Right lobe of liver (tissue), 6 donors: ENCODE results near the gene AQP4. TPM values are rescaled to one million over a fixed set of nuclear protein-coding genes. Genes with fewer than 3 reads are reported as not detected.

Experiments
- ATAC-seq, 4 donors: fragments of 200-7000 bp; cut with Tn5 transposase; one replicate each; pipeline ENCODE4 v1.9.1; 2020; ENCODE audit warnings: mild to moderate bottlenecking in 4 of 4, moderate library complexity in 4 of 4
- DNase-seq, 3 donors: peaks; one replicate each; pipeline ENCODE4 v3.0.0-alpha.2; 2020
- H3K27ac ChIP-seq, 3 donors: fragments of 200-600 bp; one replicate each; pipeline ENCODE4 v1.8.0; 2022
- H3K27me3 ChIP-seq, 2 donors: fragments of 200-600 bp; one replicate each; pipeline ENCODE4 v1.8.0; 2022
- H3K36me3 ChIP-seq, 4 donors: fragments of 200-600 bp; sonication (generic) in 1 of 4; one replicate each; pipeline versions ENCODE4 v1.5.1 to v1.8.0; 2017 to 2022; ENCODE audit warnings: control low read depth in 1 of 4
- H3K4me1 ChIP-seq, 4 donors: fragments of 200-600 bp; sonication (generic) in 1 of 4; one replicate each; pipeline versions ENCODE4 v1.5.1 to v1.8.0; 2017 to 2022; ENCODE audit warnings: control low read depth in 1 of 4
- H3K4me3 ChIP-seq, 3 donors: fragments of 200-600 bp; one replicate each; pipeline ENCODE4 v1.8.0; 2022
- H3K9me3 ChIP-seq, 4 donors: fragments of 200-600 bp; sonication (generic) in 1 of 4; one replicate each; pipeline versions ENCODE4 v1.5.1 to v1.8.0; 2017 to 2022; ENCODE audit warnings: control low read depth in 1 of 4
- POLR2A ChIP-seq: fragments of 450-650 bp; IDR thresholded peaks from one replicate; pipeline ENCODE4 v1.6.1; 2017; ENCODE audit warnings: antibody characterized with exemption, mild to moderate bottlenecking
- WGBS: methylation state at CpG from one replicate; pipeline ENCODE4 v1.1.6; 2018; ENCODE audit warnings: low coverage, low lambda C conversion rate; ENCODE audit not compliant: insufficient coverage; ENCODE audit errors: missing lambda C conversion rate; 5-methylcytosine and 5-hydroxymethylcytosine counted together
- intact Hi-C, 2 donors: fragments of 100-400 bp; cut with DNase I; formaldehyde crosslinking; loops; one replicate each; pipeline versions ENCODE4 v1.11.2 to v1.14.1; 2022
- total RNA-seq, 6 experiments: library from RNA; depleted of rRNA in 2 of 6; stranded (reverse); fragments of >200 nt in 2 of 6; fragmentation: NEBNext Ultra II Directional in 3 of 6; extraction: Animal tissue kit (Norgen Biotek cat#: 25700) in 3 of 6; gene quantifications; one replicate each; pipeline versions ENCODE4 v1.1.0 to v1.2.4, GENCODE V29; 2016 to 2023
- TF ChIP-seq, protein P1 (sequence below), 4 donors: fragments of 200-600 bp in 3 of 4; fragments of 450-650 bp in 1 of 4; IDR thresholded peaks; one replicate each; pipeline versions ENCODE4 v1.5.1 to v1.8.0; 2016 to 2022; ENCODE audit warnings: antibody characterized with exemption in 4 of 4, mild to moderate bottlenecking in 2 of 4
- donor health status: DM: no; HTN: yes; CAD: no.
- donor health status: DM: no; HTN: no; CAD: no.
- donor health status: DM: no; HTN: no; CAD: no.
- donor health status: DM: no; HTN: yes; CAD: no.
- donor health status: DM: no; HTN: yes; CAD: no.

The AQP4 gene
- total RNA-seq, 6 experiments from 2014 or later: 0.82 to 1.7 (median 1.2) TPM

DNA sequence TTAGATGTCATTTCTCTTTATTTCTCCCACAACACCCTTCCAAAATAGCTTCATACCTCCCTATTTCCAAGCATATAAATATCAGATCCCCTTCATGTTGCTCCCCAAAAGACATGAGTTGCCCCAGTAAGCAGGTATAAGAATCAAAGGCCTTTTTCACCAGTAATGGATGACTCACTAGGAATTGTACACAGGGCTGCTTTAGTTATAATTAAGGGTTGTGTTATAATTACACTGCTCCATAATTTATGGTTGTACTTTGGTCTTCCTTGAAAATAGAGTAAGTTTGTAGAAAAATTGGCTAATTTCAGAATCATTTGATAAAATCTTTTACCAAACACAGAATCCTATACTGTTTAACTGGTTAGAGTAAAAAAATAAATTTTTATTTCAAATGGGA lies 8.8 kb upstream of the AQP4 start:
- ATAC-seq: no peak

DNA sequence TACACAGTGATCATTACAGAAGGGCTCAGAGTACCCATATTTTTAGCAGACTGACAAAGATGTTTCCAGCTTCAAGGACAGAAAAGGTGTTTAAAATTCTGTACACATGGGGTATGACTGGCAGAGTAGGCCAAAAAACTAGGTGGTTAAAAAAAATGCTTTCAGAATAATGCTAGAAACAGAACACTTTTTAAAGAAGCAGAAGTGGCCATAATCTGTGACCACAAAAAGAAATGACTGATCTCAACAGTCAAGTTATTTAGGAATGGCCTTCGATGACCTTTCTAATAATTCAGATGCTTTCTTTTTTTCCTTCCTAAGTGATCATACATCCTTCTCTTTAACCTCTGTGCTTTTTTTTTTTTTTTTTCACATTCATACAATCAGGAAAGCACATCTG lies 4.1 kb upstream of the AQP4 start:
- 56% methylated on average over 1 of the region's 1 CpG for WGBS
- intact Hi-C loops: no loop called here
- Histone ChIP-seq H3K9me3 (no peaks in the 10 kb centered on the region), H3K4me1 (no peaks in the 10 kb centered on the region), H3K4me3 (no peak overlapping the region), H3K27me3 (no peaks in the 10 kb centered on the region), H3K27ac (no peak overlapping the region), H3K36me3 (no peaks in the 10 kb centered on the region)
- no peak for TF ChIP-seq POLR2A
- TF ChIP-seq, protein P1, sequence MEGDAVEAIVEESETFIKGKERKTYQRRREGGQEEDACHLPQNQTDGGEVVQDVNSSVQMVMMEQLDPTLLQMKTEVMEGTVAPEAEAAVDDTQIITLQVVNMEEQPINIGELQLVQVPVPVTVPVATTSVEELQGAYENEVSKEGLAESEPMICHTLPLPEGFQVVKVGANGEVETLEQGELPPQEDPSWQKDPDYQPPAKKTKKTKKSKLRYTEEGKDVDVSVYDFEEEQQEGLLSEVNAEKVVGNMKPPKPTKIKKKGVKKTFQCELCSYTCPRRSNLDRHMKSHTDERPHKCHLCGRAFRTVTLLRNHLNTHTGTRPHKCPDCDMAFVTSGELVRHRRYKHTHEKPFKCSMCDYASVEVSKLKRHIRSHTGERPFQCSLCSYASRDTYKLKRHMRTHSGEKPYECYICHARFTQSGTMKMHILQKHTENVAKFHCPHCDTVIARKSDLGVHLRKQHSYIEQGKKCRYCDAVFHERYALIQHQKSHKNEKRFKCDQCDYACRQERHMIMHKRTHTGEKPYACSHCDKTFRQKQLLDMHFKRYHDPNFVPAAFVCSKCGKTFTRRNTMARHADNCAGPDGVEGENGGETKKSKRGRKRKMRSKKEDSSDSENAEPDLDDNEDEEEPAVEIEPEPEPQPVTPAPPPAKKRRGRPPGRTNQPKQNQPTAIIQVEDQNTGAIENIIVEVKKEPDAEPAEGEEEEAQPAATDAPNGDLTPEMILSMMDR (IDR thresholded peaks at IDR 0.05): no peak
- DNase-seq (no peak), ATAC-seq (no peak)

More for the DNA sequence above, 8.8 kb upstream of the AQP4 start:
- H3K4me3 ChIP-seq: no peak overlapping the region
- no peaks in the 10 kb centered on the region for H3K36me3 ChIP-seq
- H3K27me3 ChIP-seq: no peaks in the 10 kb centered on the region
- no peaks in the 10 kb centered on the region for H3K4me1 ChIP-seq
- no peak for TF ChIP-seq POLR2A
- TF ChIP-seq, protein P1 (IDR thresholded peaks at IDR 0.05): no peak
- no peak for DNase-seq
- intact Hi-C loops: no loop called here
- no peaks in the 10 kb centered on the region for H3K9me3 ChIP-seq
- H3K27ac ChIP-seq: no peak overlapping the region

- H3K36me3 ChIP-seq: no peaks in the 10 kb centered on the region
- no peak overlapping the region for H3K4me3 ChIP-seq
- no peak for ATAC-seq
- H3K27me3 ChIP-seq: no peaks in the 10 kb centered on the region
- H3K27ac ChIP-seq: no peak overlapping the region
- H3K9me3 ChIP-seq: no peaks in the 10 kb centered on the region
- H3K4me1 ChIP-seq: no peaks in the 10 kb centered on the region
- no peak for DNase-seq
- TF ChIP-seq, protein P1 (IDR thresholded peaks at IDR 0.05): no peak
- 70% methylated on average over 5 of the region's 6 CpGs for WGBS
- intact Hi-C loops: no loop called here
Observed at GRCh38 chr18:26868968-26869586, 3.6 kb upstream of the AQP4 start.

GRCh38 chr18:26867471-26867870 lies 2.0 kb upstream of the AQP4 start:
- no peak for TF ChIP-seq POLR2A
- TF ChIP-seq, protein P1 (IDR thresholded peaks at IDR 0.05): no peak
- ATAC-seq (no peak), DNase-seq (no peak)
- Histone ChIP-seq H3K27ac (no peak overlapping the region), H3K4me3 (no peak overlapping the region), H3K36me3 (no peaks in the 10 kb centered on the region), H3K27me3 (no peaks in the 10 kb centered on the region), H3K4me1 (no peaks in the 10 kb centered on the region), H3K9me3 (no peaks in the 10 kb centered on the region)
- intact Hi-C loops: no loop called here
- no CpG with 5 or more reads among the region's 4 CpGs for WGBS

DNA sequence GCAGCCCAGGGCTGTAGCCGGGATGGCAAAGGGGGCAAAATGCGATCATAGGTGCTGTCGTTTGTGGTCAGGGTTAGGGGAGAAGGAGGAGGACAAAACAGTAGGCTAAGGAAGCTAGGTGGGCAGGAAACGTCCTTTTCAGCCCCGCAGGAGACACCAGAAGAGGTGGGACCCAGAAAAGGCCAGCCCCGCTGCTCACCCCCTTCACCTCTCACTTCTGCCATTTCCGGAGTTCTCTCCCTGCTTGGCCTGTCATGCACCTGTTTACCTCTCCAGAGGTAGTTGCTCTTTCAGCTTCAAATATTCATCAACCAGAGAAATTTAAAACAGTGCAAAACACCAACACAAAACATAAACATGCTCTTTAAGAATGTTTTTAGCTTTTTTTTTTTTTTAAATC lies 849 bp downstream of the AQP4 start:
- ATAC-seq (no peak), DNase-seq (no peak)
- intact Hi-C loops: no loop called here
- Histone ChIP-seq H3K9me3 (no peaks in the 10 kb centered on the region), H3K36me3 (no peaks in the 10 kb centered on the region), H3K4me1 (no peaks in the 10 kb centered on the region), H3K4me3 (no peak overlapping the region), H3K27ac (no peak overlapping the region), H3K27me3 (no peaks in the 10 kb centered on the region)
- no peak for TF ChIP-seq POLR2A
- TF ChIP-seq, protein P1 (IDR thresholded peaks at IDR 0.05): no peak
- WGBS: 72% methylated on average over 7 of the region's 7 CpGs
